A549 treated with dexamethasone at 1 μM for 4 hours (cell line): ENCODE measurements around the gene DHRS12. TPM values are rescaled to one million over a fixed set of nuclear protein-coding genes. Genes with fewer than 3 reads are reported as not detected.

ENCODE experiments used
- total RNA-seq: library from RNA; stranded (reverse); fragments of 200-300 nt; extraction: Qiagen RNA extraction; gene quantifications from 5 replicates; pipeline ENCODE4 v1.2.3, GENCODE V29; 2022

The DHRS12 gene, protein sequence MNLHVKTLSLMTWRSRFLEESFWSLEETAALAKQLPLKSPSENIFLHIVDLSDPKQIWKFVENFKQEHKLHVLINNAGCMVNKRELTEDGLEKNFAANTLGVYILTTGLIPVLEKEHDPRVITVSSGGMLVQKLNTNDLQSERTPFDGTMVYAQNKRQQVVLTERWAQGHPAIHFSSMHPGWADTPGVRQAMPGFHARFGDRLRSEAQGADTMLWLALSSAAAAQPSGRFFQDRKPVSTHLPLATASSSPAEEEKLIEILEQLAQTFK
- total RNA-seq = 3.9 to 5.4 TPM (median 4.3 TPM) in 5 replicates

DNA sequence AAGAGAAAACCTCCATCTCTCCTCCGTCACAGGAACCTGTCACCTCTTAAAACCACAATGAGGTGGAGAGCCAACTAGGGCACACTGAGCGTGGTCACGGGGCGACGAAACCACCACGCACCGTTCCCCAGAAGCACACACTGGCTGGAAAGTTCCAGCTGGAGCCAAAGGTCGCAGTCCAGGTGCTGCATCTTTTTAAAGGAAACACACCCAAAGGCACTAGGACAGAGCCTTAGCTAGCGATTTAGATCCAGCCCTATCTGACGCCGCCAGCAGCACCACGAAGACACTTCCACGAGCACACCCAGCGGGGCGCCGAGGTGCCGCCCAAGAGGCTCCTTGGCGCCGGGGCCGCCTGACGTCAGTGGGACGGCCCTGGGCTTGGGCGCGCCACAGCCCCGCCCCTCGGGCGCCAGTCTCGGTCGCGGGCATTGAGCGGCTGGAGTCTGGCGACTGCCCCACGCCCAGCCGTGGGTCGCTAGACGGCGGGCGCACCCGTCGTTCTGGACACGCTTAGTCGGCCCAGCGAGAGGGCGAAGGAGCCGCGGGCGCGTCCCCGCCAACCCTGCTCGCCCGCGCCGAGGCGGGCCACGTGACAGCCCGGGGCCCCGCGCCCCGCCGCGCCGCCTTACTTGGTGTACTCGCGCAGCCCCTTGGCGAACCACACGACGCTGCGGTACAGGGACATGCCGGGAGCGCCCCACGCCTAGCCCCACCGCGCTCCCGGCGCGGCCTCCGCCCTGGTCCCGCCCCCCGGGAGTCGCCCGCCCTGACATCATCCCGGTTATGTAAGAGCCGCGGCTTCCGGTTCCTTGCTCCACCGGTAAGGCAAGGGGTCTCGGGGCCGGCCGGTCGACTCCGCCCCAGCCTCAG is at the start of gene DHRS12:
Gene DHRS12 (minus strand): TSS at position 742 of the 873 bp plus-strand sequence. CDS start 4,504 bp downstream, outside the sequence.

GRCh38 chr13:51844862-51845573 is 41.1 kb upstream of the DHRS12 start, which contains the start of gene TMEM272:
Gene TMEM272, minus strand, starts transcription at chr13:51845177. Its CDS starts 6,647 bp downstream, at chr13:51838530.

Other genes starting within 250 kb of the DHRS12 start
- 2.5 to 3.9 TPM (median 3.5 TPM) in 5 replicates for gene WDFY2, start 219.7 kb downstream of the DHRS12 start, total RNA-seq
- not detected in 5 replicates for gene TMEM272, start 41.0 kb upstream of the DHRS12 start, total RNA-seq
- not detected in 5 replicates for gene CCDC70, start 57.8 kb upstream of the DHRS12 start, total RNA-seq
- 1.6 to 3.5 TPM (median 2.9 TPM) in 5 replicates for gene ATP7B, start 207.3 kb upstream of the DHRS12 start, total RNA-seq
- 6.7 to 10.1 TPM (median 8.3 TPM) in 5 replicates for gene ALG11, start 208.2 kb upstream of the DHRS12 start, total RNA-seq
- gene UTP14C, start 220.5 kb upstream of the DHRS12 start, total RNA-seq = 6.2 to 7.9 TPM (median 7.3 TPM) in 5 replicates